ENCODE data around the gene GNL2. TPM values are rescaled to one million over a fixed set of nuclear protein-coding genes. Genes with fewer than 3 reads are reported as not detected.
A peak's percentile ranks its signal among the peaks of the same experiment; 100 is the strongest.

Gene GNL2
- total and polyA plus RNA-seq, 9 of the 15 experiments (the other 6 are each of a cell fraction or from before 2014, with no cell fraction given) = 156 to 371 (median 263) TPM

DNA sequence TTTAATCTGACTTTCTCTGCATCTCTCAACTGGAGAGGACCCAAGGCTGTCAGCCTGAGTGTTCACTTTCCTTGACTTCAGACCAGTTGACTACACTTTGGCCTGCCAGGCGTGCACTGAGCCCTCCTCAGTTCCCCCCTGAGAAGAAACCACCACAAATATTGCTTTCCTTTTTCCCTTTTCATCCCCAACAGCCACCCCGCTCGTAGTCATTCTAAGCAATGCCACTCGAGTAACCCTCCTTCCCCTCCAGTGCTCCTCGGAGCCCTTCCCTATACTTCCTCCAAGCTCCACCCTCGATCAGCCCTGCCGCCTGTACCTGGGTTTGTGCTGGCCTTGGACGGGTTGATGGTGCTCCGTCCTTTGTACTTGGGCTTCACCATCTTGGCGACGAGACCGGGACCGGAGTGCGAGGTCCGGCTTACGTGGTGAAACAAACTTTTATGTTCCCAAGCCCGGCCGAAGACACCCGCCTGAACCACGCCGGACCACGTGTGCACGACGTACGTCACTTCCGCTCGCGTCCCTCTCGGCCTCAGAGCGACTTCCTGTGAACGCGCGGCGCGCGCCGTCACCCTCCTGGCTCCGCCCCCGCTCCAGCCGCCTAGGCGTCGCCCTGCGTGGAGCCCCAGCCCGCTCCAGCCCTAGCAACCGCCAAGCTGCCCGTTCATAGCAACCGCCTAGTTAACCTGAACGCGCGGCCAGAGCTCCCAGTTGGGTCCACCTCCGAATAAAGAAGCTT lies at the start of gene GNL2 (continued):
- TF ChIP-seq, protein P1, sequence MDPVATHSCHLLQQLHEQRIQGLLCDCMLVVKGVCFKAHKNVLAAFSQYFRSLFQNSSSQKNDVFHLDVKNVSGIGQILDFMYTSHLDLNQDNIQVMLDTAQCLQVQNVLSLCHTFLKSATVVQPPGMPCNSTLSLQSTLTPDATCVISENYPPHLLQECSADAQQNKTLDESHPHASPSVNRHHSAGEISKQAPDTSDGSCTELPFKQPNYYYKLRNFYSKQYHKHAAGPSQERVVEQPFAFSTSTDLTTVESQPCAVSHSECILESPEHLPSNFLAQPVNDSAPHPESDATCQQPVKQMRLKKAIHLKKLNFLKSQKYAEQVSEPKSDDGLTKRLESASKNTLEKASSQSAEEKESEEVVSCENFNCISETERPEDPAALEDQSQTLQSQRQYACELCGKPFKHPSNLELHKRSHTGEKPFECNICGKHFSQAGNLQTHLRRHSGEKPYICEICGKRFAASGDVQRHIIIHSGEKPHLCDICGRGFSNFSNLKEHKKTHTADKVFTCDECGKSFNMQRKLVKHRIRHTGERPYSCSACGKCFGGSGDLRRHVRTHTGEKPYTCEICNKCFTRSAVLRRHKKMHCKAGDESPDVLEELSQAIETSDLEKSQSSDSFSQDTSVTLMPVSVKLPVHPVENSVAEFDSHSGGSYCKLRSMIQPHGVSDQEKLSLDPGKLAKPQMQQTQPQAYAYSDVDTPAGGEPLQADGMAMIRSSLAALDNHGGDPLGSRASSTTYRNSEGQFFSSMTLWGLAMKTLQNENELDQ (CRISPR knock-in tag; IDR thresholded peaks at IDR 0.05; ENCODE audit: borderline replicate concordance) = no peak
- no peak for TF ChIP-seq MEIS2 (IDR thresholded peaks at IDR 0.05; ENCODE audit: partially characterized antibody)
- TF ChIP-seq, protein P2, sequence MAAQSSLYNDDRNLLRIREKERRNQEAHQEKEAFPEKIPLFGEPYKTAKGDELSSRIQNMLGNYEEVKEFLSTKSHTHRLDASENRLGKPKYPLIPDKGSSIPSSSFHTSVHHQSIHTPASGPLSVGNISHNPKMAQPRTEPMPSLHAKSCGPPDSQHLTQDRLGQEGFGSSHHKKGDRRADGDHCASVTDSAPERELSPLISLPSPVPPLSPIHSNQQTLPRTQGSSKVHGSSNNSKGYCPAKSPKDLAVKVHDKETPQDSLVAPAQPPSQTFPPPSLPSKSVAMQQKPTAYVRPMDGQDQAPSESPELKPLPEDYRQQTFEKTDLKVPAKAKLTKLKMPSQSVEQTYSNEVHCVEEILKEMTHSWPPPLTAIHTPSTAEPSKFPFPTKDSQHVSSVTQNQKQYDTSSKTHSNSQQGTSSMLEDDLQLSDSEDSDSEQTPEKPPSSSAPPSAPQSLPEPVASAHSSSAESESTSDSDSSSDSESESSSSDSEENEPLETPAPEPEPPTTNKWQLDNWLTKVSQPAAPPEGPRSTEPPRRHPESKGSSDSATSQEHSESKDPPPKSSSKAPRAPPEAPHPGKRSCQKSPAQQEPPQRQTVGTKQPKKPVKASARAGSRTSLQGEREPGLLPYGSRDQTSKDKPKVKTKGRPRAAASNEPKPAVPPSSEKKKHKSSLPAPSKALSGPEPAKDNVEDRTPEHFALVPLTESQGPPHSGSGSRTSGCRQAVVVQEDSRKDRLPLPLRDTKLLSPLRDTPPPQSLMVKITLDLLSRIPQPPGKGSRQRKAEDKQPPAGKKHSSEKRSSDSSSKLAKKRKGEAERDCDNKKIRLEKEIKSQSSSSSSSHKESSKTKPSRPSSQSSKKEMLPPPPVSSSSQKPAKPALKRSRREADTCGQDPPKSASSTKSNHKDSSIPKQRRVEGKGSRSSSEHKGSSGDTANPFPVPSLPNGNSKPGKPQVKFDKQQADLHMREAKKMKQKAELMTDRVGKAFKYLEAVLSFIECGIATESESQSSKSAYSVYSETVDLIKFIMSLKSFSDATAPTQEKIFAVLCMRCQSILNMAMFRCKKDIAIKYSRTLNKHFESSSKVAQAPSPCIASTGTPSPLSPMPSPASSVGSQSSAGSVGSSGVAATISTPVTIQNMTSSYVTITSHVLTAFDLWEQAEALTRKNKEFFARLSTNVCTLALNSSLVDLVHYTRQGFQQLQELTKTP (IDR thresholded peaks at IDR 0.05; ENCODE audit: low read depth in 1 of 2, partially characterized antibody in 2 of 2) = peak in 1 of 2 experiments; percentile 31
- TF ChIP-seq SIN3B (IDR thresholded peaks at IDR 0.05; ENCODE audit: low read depth) = peak; percentile 86
- no peak for TF ChIP-seq SMARCC2 (IDR thresholded peaks at IDR 0.05; ENCODE audit: low read depth)
- peak; percentile 27; the same call in 1 of the 2 replicates for TF ChIP-seq SMARCE1 (IDR thresholded peaks at IDR 0.05)
- TF ChIP-seq, protein P3, sequence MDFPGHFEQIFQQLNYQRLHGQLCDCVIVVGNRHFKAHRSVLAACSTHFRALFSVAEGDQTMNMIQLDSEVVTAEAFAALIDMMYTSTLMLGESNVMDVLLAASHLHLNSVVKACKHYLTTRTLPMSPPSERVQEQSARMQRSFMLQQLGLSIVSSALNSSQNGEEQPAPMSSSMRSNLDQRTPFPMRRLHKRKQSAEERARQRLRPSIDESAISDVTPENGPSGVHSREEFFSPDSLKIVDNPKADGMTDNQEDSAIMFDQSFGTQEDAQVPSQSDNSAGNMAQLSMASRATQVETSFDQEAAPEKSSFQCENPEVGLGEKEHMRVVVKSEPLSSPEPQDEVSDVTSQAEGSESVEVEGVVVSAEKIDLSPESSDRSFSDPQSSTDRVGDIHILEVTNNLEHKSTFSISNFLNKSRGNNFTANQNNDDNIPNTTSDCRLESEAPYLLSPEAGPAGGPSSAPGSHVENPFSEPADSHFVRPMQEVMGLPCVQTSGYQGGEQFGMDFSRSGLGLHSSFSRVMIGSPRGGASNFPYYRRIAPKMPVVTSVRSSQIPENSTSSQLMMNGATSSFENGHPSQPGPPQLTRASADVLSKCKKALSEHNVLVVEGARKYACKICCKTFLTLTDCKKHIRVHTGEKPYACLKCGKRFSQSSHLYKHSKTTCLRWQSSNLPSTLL (IDR thresholded peaks at IDR 0.05) = no peak
- no peak; a peak in 1 of 4 replicates for TF ChIP-seq TBL1XR1 (IDR thresholded peaks at IDR 0.05; ENCODE audit: low read length in 2 of 2)
- no peak for TF ChIP-seq HEY1 (CRISPR knock-in tag; IDR thresholded peaks at IDR 0.05; ENCODE audit: borderline replicate concordance)
- TF ChIP-seq KDM1A (IDR thresholded peaks at IDR 0.05) = no peak
- TF ChIP-seq ATF7 (IDR thresholded peaks at IDR 0.05) = peak; percentile 93
- TF ChIP-seq SIX5 (IDR thresholded peaks at IDR 0.05; ENCODE audit: borderline replicate concordance in 1 of 2, insufficient read depth in 1 of 2, low read depth in 1 of 2, low read length in 2 of 2) = no peak
- no peak for TF ChIP-seq MAFF (IDR thresholded peaks at IDR 0.05; ENCODE audit: low read length)
- 0 out of 2 replicates have a peak, but pooled peaks have one; percentile 49 for TF ChIP-seq KDM2B (CRISPR knock-in tag; IDR thresholded peaks at IDR 0.05)
- peak; percentile 58; the same call in 1 of the 2 replicates for TF ChIP-seq TGIF2 (CRISPR knock-in tag; IDR thresholded peaks at IDR 0.05)
- TF ChIP-seq CCNT2 (IDR thresholded peaks at IDR 0.05; ENCODE audit: borderline replicate concordance, extremely low read depth, insufficient read length, low read depth, low read length) = peak; percentile 48
- TF ChIP-seq ETS2 (tag; IDR thresholded peaks at IDR 0.05; ENCODE audit: borderline replicate concordance, poor library complexity, severe bottlenecking) = no peak
